GM12873 (cell line): ENCODE data around the gene MED1.

Source experiments
- TF ChIP-seq, protein P1 (sequence below): IDR thresholded peaks from 2 replicates; pipeline ENCODE4 v1.5.1; 2012; ENCODE audit warnings: low read depth, mild to moderate bottlenecking, moderate library complexity, low read length, control low read depth; ENCODE audit not compliant: insufficient read depth; ENCODE audit errors: missing control alignments

The MED1 gene

GRCh38 chr17:39443326-39443725, 7.7 kb downstream of the MED1 start:
- TF ChIP-seq, protein P1, sequence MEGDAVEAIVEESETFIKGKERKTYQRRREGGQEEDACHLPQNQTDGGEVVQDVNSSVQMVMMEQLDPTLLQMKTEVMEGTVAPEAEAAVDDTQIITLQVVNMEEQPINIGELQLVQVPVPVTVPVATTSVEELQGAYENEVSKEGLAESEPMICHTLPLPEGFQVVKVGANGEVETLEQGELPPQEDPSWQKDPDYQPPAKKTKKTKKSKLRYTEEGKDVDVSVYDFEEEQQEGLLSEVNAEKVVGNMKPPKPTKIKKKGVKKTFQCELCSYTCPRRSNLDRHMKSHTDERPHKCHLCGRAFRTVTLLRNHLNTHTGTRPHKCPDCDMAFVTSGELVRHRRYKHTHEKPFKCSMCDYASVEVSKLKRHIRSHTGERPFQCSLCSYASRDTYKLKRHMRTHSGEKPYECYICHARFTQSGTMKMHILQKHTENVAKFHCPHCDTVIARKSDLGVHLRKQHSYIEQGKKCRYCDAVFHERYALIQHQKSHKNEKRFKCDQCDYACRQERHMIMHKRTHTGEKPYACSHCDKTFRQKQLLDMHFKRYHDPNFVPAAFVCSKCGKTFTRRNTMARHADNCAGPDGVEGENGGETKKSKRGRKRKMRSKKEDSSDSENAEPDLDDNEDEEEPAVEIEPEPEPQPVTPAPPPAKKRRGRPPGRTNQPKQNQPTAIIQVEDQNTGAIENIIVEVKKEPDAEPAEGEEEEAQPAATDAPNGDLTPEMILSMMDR: no peak

DNA sequence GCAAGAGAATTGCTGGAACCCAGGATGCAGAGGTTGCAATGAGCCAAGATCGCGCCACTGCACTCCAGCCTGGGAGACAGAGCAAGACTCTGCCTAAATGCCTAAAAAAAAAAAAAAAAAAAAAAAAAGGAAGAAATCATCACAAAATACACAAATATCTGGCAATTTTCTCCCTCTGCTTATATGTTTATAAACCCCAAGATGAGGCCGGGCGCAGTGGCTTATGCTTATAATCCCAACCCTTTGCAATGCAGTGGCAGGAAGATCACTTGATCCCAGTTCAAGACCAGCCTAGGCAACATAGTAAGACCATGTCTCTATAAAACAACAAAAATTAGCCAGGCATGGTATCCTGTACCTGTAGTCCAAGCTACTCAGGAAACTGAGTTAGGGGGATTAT, 21.5 kb downstream of the MED1 start:
- TF ChIP-seq, protein P1: no peak

- TF ChIP-seq, protein P1: no peak
These were observed 34.9 kb downstream of the MED1 start for GRCh38 chr17:39416141-39416540.

- TF ChIP-seq, protein P1: no peak
These were observed 40.8 kb downstream of the MED1 start for GRCh38 chr17:39410279-39410678.

DNA sequence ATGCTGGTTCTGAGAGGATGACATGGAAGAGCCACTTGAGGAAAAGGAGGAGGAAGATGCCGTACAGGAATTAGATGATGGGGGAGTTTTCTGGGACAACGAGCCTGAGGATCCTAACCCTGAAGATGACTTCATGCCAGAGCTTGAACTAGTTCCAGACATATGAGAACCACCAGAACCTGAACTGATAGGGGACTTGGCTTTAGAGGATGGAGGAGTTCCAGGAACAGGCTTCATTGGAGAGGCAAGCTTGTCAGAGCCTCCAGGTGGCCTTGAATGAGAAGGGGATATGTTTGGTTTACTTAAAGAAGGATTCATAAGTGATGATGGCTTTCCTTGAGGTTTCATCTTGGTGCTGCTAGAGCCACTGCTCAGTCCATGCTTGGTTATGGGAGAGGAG, 42.7 kb downstream of the MED1 start:
- TF ChIP-seq, protein P1: no peak

DNA sequence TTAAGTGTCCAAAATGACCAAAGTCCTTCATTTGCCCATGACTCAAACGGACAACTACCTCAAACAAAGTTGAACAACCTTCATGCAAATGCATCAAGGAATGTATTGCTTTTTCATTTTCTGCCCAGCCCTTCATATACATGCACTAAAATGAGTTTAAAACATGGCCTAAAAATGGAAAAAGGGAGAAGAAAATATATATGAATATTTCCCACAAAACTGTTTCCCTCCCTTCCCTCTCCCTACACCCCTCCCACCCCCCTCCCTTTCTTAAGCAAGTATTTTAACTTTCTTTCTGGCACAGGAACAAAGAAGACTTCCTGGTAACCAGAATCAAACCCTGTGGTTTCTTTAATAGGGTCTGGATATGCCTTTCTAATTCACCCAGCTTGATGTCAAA, 44.1 kb downstream of the MED1 start:
- TF ChIP-seq, protein P1: no peak

DNA sequence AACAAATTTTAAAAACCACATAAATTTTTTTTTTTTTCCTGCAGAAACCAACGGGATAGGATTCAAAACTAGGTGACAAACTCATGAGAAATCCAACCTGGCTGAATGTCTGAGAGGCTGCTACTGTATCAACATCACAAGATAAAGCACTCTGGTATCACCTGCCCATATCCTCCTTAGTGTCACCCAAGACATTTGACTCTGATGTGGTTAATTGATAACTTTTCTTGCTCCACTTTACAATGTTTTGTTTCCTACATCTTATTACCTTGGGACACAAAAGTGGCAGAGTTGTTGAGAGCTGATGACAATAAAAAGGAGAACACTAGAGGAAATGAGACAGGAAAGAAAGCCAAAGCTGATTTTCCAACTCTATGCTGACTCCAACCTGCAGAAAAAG, 45.6 kb downstream of the MED1 start:
- TF ChIP-seq, protein P1: no peak
